A549 (cell line): ENCODE results near the gene EVX2. TPM values are rescaled to one million over a fixed set of nuclear protein-coding genes. Genes with fewer than 3 reads are reported as not detected.
A peak's percentile ranks its signal among the peaks of the same experiment; 100 is the strongest.

Source experiments
- ATAC-seq, 2 experiments: fragments of 200-7000 bp in 1 of 2; fragments of >200 bp in 1 of 2; cut with Nextera tagmentation in 1 of 2; cut with Tn5 transposase in 1 of 2; 3 replicates each; pipeline versions ENCODE4 v1.8.0 to v1.9.1; 2018 to 2020; ENCODE audit warnings: mild to moderate bottlenecking in 1 of 2, moderate library complexity in 1 of 2
- CTCF ChIA-PET: fragments of 300-600 bp; sonication (Branson Sonifier 250); formaldehyde crosslinking; extraction: SDS; loops from one replicate; lab custom pipeline; 2021; ENCODE audit warnings: antibody characterized with exemption, inconsistent platforms; lab: Yijun Ruan, JAX
- POLR2A ChIA-PET: fragments of 350-600 bp; formaldehyde crosslinking; extraction: SDS; loops from one replicate; lab custom pipeline; 2021; ENCODE audit warnings: antibody characterized with exemption, inconsistent platforms; lab: Yijun Ruan, JAX
- DNase-seq, 2 experiments: peaks; one replicate each; pipeline versions ENCODE4 v3.0.0 to v3.0.0-alpha.2; 2011 to 2016; ENCODE audit warnings: low read depth in 1 of 2, low spot score in 1 of 2
- FAIRE-seq: peaks from 2 replicates; lab custom pipeline; 2011; peaks lifted over from hg19 to GRCh38; lab: Jason Lieb, UNC
- H3K27ac ChIP-seq, 2 experiments: fragments of >200 bp; sonication (Bioruptor Twin); formaldehyde crosslinking; 3 replicates each; pipeline ENCODE4 v1.5.1; 2016 to 2017
- H3K4me1 ChIP-seq: fragments of >200 bp; sonication (Bioruptor Twin); formaldehyde crosslinking; 3 replicates; pipeline ENCODE4 v1.6.1; 2016
- H3K4me2 ChIP-seq: fragments of >200 bp; sonication (Bioruptor Twin); formaldehyde crosslinking; 3 replicates; pipeline ENCODE4 v1.6.1; 2016
- H3K4me3 ChIP-seq: fragments of >200 bp; sonication (Bioruptor Twin); formaldehyde crosslinking; 3 replicates; pipeline ENCODE4 v1.5.1; 2016
- H3K9me3 ChIP-seq: fragments of >200 bp; sonication (Bioruptor Twin); formaldehyde crosslinking; 3 replicates; pipeline ENCODE4 v1.6.1; 2016
- BHLHE40 ChIP-seq: IDR thresholded peaks from 2 replicates; pipeline ENCODE4 v1.6.1; 2012; ENCODE audit warnings: low read depth, low read length, inconsistent platforms
- CBX2 ChIP-seq: fragments of 200-600 bp; sonication (generic); IDR thresholded peaks from 2 replicates; pipeline ENCODE4 v1.6.1; 2016; ENCODE audit warnings: low read depth, mild to moderate bottlenecking, borderline replicate concordance
- CEBPB ChIP-seq, 2 experiments: fragments of >200 bp in 1 of 2; sonication (Bioruptor Twin) in 1 of 2; formaldehyde crosslinking in 1 of 2; IDR thresholded peaks; 2 replicates each; pipeline ENCODE4 v1.6.1; 2012 to 2016
- E2F6 ChIP-seq: IDR thresholded peaks from 2 replicates; pipeline ENCODE4 v1.6.1; 2012; ENCODE audit warnings: low read depth, borderline replicate concordance
- EHF ChIP-seq: fragments of 250-450 bp; sonication (Bioruptor Pico); IDR thresholded peaks from 2 replicates; pipeline ENCODE4 v1.5.0; 2020; ENCODE audit warnings: mild to moderate bottlenecking
- EP300 ChIP-seq, 2 experiments: fragments of >200 bp; sonication (Bioruptor Twin); formaldehyde crosslinking; IDR thresholded peaks; 2 replicates in 1 of 2; 3 replicates in 1 of 2; pipeline ENCODE4 v1.6.1; 2016 to 2017
- FOSB ChIP-seq: fragments of 250-450 bp; sonication (Bioruptor Pico); IDR thresholded peaks from 2 replicates; pipeline ENCODE4 v1.5.0; 2020; ENCODE audit warnings: mild to moderate bottlenecking, moderate library complexity
- GATA3 ChIP-seq: IDR thresholded peaks from 2 replicates; pipeline ENCODE4 v1.6.1; 2012; ENCODE audit warnings: borderline replicate concordance
- HEYL ChIP-seq: fragments of 250-450 bp; sonication (Bioruptor Pico); IDR thresholded peaks from 2 replicates; pipeline ENCODE4 v1.8.0; 2021; ENCODE audit warnings: mild to moderate bottlenecking, moderate library complexity
- HOXB13 ChIP-seq: fragments of 250-450 bp; sonication (Bioruptor Pico); IDR thresholded peaks from 2 replicates; pipeline ENCODE4 v1.5.0; 2020; ENCODE audit warnings: low read depth, mild to moderate bottlenecking, moderate library complexity
- KDM1A ChIP-seq: fragments of 200-600 bp; sonication (generic); IDR thresholded peaks from 2 replicates; pipeline ENCODE4 v1.6.1; 2016; ENCODE audit warnings: low read depth, mild to moderate bottlenecking
- MAFK ChIP-seq: fragments of 450-650 bp; IDR thresholded peaks from 2 replicates; pipeline ENCODE4 v1.6.1; 2014; ENCODE audit not compliant: partially characterized antibody
- MYC ChIP-seq: IDR thresholded peaks from 2 replicates; pipeline ENCODE4 v1.6.1; 2012; ENCODE audit warnings: mild to moderate bottlenecking, inconsistent platforms, low read length, improper control_type of control experiment, borderline replicate concordance
- NR3C1 ChIP-seq: fragments of >200 bp; sonication (Bioruptor Twin); formaldehyde crosslinking; IDR thresholded peaks from 3 replicates; pipeline ENCODE4 v1.6.1; 2017
- PBX3 ChIP-seq: IDR thresholded peaks from 2 replicates; pipeline ENCODE4 v1.6.1; 2012
- PHF8 ChIP-seq: fragments of 200-600 bp; sonication (generic); IDR thresholded peaks from 2 replicates; pipeline ENCODE4 v1.6.1; 2016; ENCODE audit warnings: low read depth, mild to moderate bottlenecking, antibody characterized with exemption, moderate library complexity, borderline replicate concordance
- POLR2A ChIP-seq: IDR thresholded peaks from 2 replicates; pipeline ENCODE4 v1.6.1; 2012; ENCODE audit warnings: mild to moderate bottlenecking, low read length
- POLR2AphosphoS2 ChIP-seq: conservative IDR thresholded peaks from 2 replicates; pipeline ENCODE4 v1.6.1; 2012; ENCODE audit warnings: low read length, improper control_type of control experiment, inconsistent platforms
- RAD21 ChIP-seq, 2 experiments: fragments of >200 bp in 1 of 2; sonication (Bioruptor Twin) in 1 of 2; formaldehyde crosslinking in 1 of 2; IDR thresholded peaks in 1 of 2; conservative IDR thresholded peaks in 1 of 2; 2 replicates in 1 of 2; 3 replicates in 1 of 2; pipeline ENCODE4 v1.6.1; 2012 to 2018; ENCODE audit warnings: inconsistent platforms in 1 of 2
- RARB ChIP-seq: fragments of 250-450 bp; sonication (Bioruptor Pico); IDR thresholded peaks from 2 replicates; pipeline ENCODE4 v1.8.0; 2021; ENCODE audit warnings: mild to moderate bottlenecking, moderate library complexity
- RCOR1 ChIP-seq: fragments of 150-350 bp; IDR thresholded peaks from 2 replicates; pipeline ENCODE4 v1.6.1; 2014; ENCODE audit warnings: antibody characterized with exemption, low read length, low read depth
- RNF2 ChIP-seq: fragments of 200-600 bp; sonication (generic); IDR thresholded peaks from 2 replicates; pipeline ENCODE4 v1.6.1; 2016; ENCODE audit warnings: low read depth, mild to moderate bottlenecking, antibody characterized with exemption, moderate library complexity, borderline replicate concordance
- SREBF2 ChIP-seq: fragments of 450-650 bp; IDR thresholded peaks from 2 replicates; pipeline ENCODE4 v1.6.1; 2014; ENCODE audit warnings: mild to moderate bottlenecking, moderate library complexity
- WGBS: methylation state at CpG from one replicate; pipeline ENCODE4 v1.1.6; 2017; ENCODE audit errors: missing lambda C conversion rate; 5-methylcytosine and 5-hydroxymethylcytosine counted together
- polyA plus RNA-seq, 4 experiments: library from polyadenylated mRNA; depleted of rRNA in 3 of 4; stranded (reverse); fragments of >200 nt; fragmentation: RNase III in 1 of 4; extraction: RNeasy Plus Mini Kit Qiagen cat#74134 plus additional on column Dnase treatment in 1 of 4; gene quantifications; 2 replicates in 3 of 4; 3 replicates in 1 of 4; pipeline ENCODE4 v1.2.3, GENCODE V29; 2011 to 2017
- TF ChIP-seq, protein P1 (sequence below): fragments of >200 bp; sonication (Bioruptor Twin); formaldehyde crosslinking; IDR thresholded peaks from 2 replicates; pipeline ENCODE4 v1.6.1; 2016

EVX2 gene
- polyA plus RNA-seq, 2 of the 4 experiments (the other 2 are of a cell fraction), result 0.03 TPM; not detected in 1

- no peaks in the 10 kb centered on the region for H3K9me3 ChIP-seq
- FAIRE-seq, result no peak
- H3K27ac ChIP-seq, result peak within 1 kb of the TSS; percentile 50 to 79; a peak in 4 of 6 replicates
- no peak for TF ChIP-seq PHF8
- TF ChIP-seq, all 56 proteins: peak for 0
- peaks cover 7% of the 10 kb centered on the region; the same call in 2 of the 3 replicates for H3K4me1 ChIP-seq
- peak within 1 kb of the TSS; percentile 46 for H3K4me3 ChIP-seq
- 65% methylated on average over 55 of the region's 95 CpGs for WGBS
- CTCF ChIA-PET, result interaction anchor here (1.4 to 2.2 kb wide), 4 partner anchors 11 to 402 kb away, joined by 3 to 8 read pairs (median 5); no protein-coding TSS in a partner anchor
- peak; percentile 16 to 28; a peak in 2 of 6 replicates for ATAC-seq
- peak within 1 kb of the TSS; percentile 67 for H3K4me2 ChIP-seq
- POLR2A ChIA-PET, result no interaction called here
- DNase-seq, result no peak
Observed at GRCh38 chr2:176092270-176093144, 8.7 kb upstream of the EVX2 start, which contains the start of gene HOXD13. TSS of gene HOXD13 (plus strand) at chr2:176092721. CDS start at chr2:176092891, 170 bp downstream.

- FAIRE-seq, result no peak
- CTCF ChIA-PET, result interaction anchor here (1.4 to 2.2 kb wide), 3 partner anchors 12 to 401 kb away, joined by 4 to 8 read pairs (median 6); no protein-coding TSS in a partner anchor
- TF ChIP-seq RAD21 (conservative IDR thresholded peaks at IDR 0.05 in 1 of 2, IDR thresholded peaks at IDR 0.05 in 1 of 2) (no peak), SREBF2 (no peak), KDM1A (no peak), EP300 (IDR thresholded peaks at IDR 0.05) (no peak), RNF2 (no peak), CBX2 (no peak), GATA3 (no peak), POLR2AphosphoS2 (no peak), BHLHE40 (no peak), E2F6 (no peak), HEYL (no peak), RARB (CRISPR knock-in tag) (no peak), RCOR1 (no peak), EHF (no peak), POLR2A (no peak)
- TF ChIP-seq, protein P1, sequence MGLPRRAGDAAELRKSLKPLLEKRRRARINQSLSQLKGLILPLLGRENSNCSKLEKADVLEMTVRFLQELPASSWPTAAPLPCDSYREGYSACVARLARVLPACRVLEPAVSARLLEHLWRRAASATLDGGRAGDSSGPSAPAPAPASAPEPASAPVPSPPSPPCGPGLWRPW, result no peak
- TF ChIP-seq, all 56 proteins: peak for 0
- Histone ChIP-seq H3K4me2 (no peak overlapping the region), H3K4me3 (no peak overlapping the region), H3K4me1 (peaks cover 2% of the 10 kb centered on the region; the same call in 1 of the 3 replicates), H3K9me3 (no peaks in the 10 kb centered on the region), H3K27ac (no peak overlapping the region)
- WGBS, result 73% methylated on average over 31 of the region's 31 CpGs
- no peak for DNase-seq
- ATAC-seq, result no peak
- POLR2A ChIA-PET, result no interaction called here
Observed at GRCh38 chr2:176091329-176092258, 7.8 kb upstream of the EVX2 start.

DNA sequence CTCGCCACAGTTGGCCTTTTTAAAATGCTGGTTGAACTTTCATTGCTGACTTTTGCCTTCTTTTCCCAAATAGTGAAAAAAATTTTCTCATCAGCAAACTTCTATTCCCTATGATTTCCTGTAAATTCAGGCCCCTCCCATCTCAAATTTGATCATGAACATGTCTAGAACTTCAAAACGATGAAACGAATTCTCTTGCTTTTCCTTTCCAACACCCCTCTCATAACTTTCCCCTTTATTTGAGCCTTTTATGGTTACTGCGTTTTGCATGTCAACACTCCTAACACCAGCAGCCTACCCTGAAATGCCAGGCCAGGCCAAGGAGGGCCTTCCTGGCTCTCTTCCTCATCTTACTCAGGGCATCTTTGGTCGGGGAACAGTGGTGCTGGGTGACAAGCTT, 7.1 kb upstream of the EVX2 start:
- Histone ChIP-seq H3K4me1 (peaks cover 5% of the 10 kb centered on the region; the same call in 1 of the 3 replicates), H3K9me3 (no peaks in the 10 kb centered on the region), H3K4me2 (no peak overlapping the region), H3K27ac (no peak overlapping the region), H3K4me3 (no peak overlapping the region)
- 60% methylated on average over 5 of the region's 5 CpGs for WGBS
- POLR2A ChIA-PET, result no interaction called here
- CTCF ChIA-PET, result interaction anchor here (1.4 to 2.2 kb wide), 3 partner anchors 11 to 401 kb away, joined by 4 to 8 read pairs (median 6); no protein-coding TSS in a partner anchor
- DNase-seq, result no peak
- TF ChIP-seq MAFK, result no peak
- no peak for TF ChIP-seq PBX3
- TF ChIP-seq POLR2A, result no peak
- TF ChIP-seq CEBPB (IDR thresholded peaks at IDR 0.05), result no peak
- no peak for TF ChIP-seq FOSB
- TF ChIP-seq NR3C1, result no peak
- TF ChIP-seq KDM1A, result no peak
- no peak for TF ChIP-seq MYC
- no peak for TF ChIP-seq HOXB13 (CRISPR knock-in tag)
- FAIRE-seq, result no peak
- ATAC-seq, result no peak
